ENCODE data around the gene ZNF93. TPM values are rescaled to one million over a fixed set of nuclear protein-coding genes. Genes with fewer than 3 reads are reported as not detected.
"Not testable (repeated sequence)": the region's sequence is repeated elsewhere in the genome, so short reads cannot be mapped to it uniquely, and the experiment has no call there.

Gene ZNF93
- total and polyA plus RNA-seq, 2 donors = 5.8 to 23.1 TPM

GRCh38 chr19:19956434-19957075 lies 55.8 kb downstream of the ZNF93 start:
- no peak overlapping the region for H3K27ac ChIP-seq (ENCODE audit: low read depth)
- 43% methylated on average over 15 of the region's 15 CpGs for WGBS
- no peak overlapping the region for H3K4me3 ChIP-seq (ENCODE audit: low read depth, low read length)
- DNase-seq (ENCODE audit: extremely low spot score) = peak; percentile 20
- no peaks in the 10 kb centered on the region for H3K36me3 ChIP-seq (ENCODE audit: insufficient read depth)
- no peaks in the 10 kb centered on the region for H3K4me1 ChIP-seq (ENCODE audit: insufficient read depth)

GRCh38 chr19:19957766-19958165 lies 57.0 kb downstream of the ZNF93 start:
- H3K4me3 ChIP-seq (ENCODE audit: low read depth, low read length); DNase-seq (ENCODE audit: extremely low spot score); H3K4me1 ChIP-seq (ENCODE audit: insufficient read depth); H3K27ac ChIP-seq (ENCODE audit: low read depth); H3K36me3 ChIP-seq (ENCODE audit: insufficient read depth): not testable (repeated sequence)
- 79% methylated on average over 8 of the region's 8 CpGs for WGBS

- not testable (repeated sequence) for H3K4me3 ChIP-seq (ENCODE audit: low read depth, low read length); DNase-seq (ENCODE audit: extremely low spot score); H3K36me3 ChIP-seq (ENCODE audit: insufficient read depth); H3K4me1 ChIP-seq (ENCODE audit: insufficient read depth); H3K27ac ChIP-seq (ENCODE audit: low read depth)
- WGBS = 16% methylated on average over 9 of the region's 9 CpGs
Measured at GRCh38 chr19:19959151-19959799, 58.5 kb downstream of the ZNF93 start.

- Histone ChIP-seq H3K4me3 (ENCODE audit: low read depth, low read length) (no peak overlapping the region), H3K4me1 (ENCODE audit: insufficient read depth) (no peaks in the 10 kb centered on the region), H3K36me3 (ENCODE audit: insufficient read depth) (no peaks in the 10 kb centered on the region), H3K27ac (ENCODE audit: low read depth) (no peak overlapping the region)
- WGBS = 78% methylated on average over 7 of the region's 7 CpGs
- DNase-seq (ENCODE audit: extremely low spot score) = no peak
Measured at GRCh38 chr19:19964416-19964815, 63.7 kb downstream of the ZNF93 start.

GRCh38 chr19:19966126-19966525 lies 65.4 kb downstream of the ZNF93 start:
- WGBS = 92% methylated on average over 3 of the region's 3 CpGs
- H3K4me1 ChIP-seq (ENCODE audit: insufficient read depth); DNase-seq (ENCODE audit: extremely low spot score); H3K36me3 ChIP-seq (ENCODE audit: insufficient read depth); H3K4me3 ChIP-seq (ENCODE audit: low read depth, low read length); H3K27ac ChIP-seq (ENCODE audit: low read depth): not testable (repeated sequence)

- Histone ChIP-seq H3K4me1 (ENCODE audit: insufficient read depth) (no peaks in the 10 kb centered on the region), H3K36me3 (ENCODE audit: insufficient read depth) (no peaks in the 10 kb centered on the region), H3K4me3 (ENCODE audit: low read depth, low read length) (no peak overlapping the region), H3K27ac (ENCODE audit: low read depth) (no peak overlapping the region)
- 84% methylated on average over 4 of the region's 4 CpGs for WGBS
- no peak for DNase-seq (ENCODE audit: extremely low spot score)
Measured at GRCh38 chr19:19966862-19967261, 66.1 kb downstream of the ZNF93 start.

Other genes with a start within 250 kb of the ZNF93 start
- gene ATP13A1, start 237.3 kb upstream of the ZNF93 start, total RNA-seq = 27.7 TPM
- 35.5 TPM for gene ATP13A1, start 237.3 kb upstream of the ZNF93 start, polyA plus RNA-seq
- gene ZNF101, start 232.1 kb upstream of the ZNF93 start, total RNA-seq = 9.5 TPM
- 4.3 TPM for gene ZNF101, start 232.1 kb upstream of the ZNF93 start, polyA plus RNA-seq
- 30.1 TPM for gene ZNF14, start 167.8 kb upstream of the ZNF93 start, total RNA-seq
- gene ZNF14, start 167.8 kb upstream of the ZNF93 start, polyA plus RNA-seq = 5.0 TPM
- gene ZNF506, start 79.2 kb upstream of the ZNF93 start, total RNA-seq = 71.4 TPM
- 8.8 TPM for gene ZNF506, start 79.2 kb upstream of the ZNF93 start, polyA plus RNA-seq
- 17.9 TPM for gene ZNF253, start 35.1 kb upstream of the ZNF93 start, total RNA-seq
- 4.2 TPM for gene ZNF253, start 35.1 kb upstream of the ZNF93 start, polyA plus RNA-seq
- gene ZNF682, start 138.6 kb downstream of the ZNF93 start, total RNA-seq = 17.4 TPM
- 3.1 TPM for gene ZNF682, start 138.6 kb downstream of the ZNF93 start, polyA plus RNA-seq
- 13.4 TPM for gene ZNF90, start 177.1 kb downstream of the ZNF93 start, total RNA-seq
- gene ZNF90, start 177.1 kb downstream of the ZNF93 start, polyA plus RNA-seq = 3.3 TPM